Myocyte (in vitro differentiated cells): ENCODE measurements around the gene ATP6V0D1. TPM values are rescaled to one million over a fixed set of nuclear protein-coding genes. Genes with fewer than 3 reads are reported as not detected.
A peak's percentile ranks its signal among the peaks of the same experiment; 100 is the strongest.
"Not testable (repeated sequence)": the region's sequence is repeated elsewhere in the genome, so short reads cannot be mapped to it uniquely, and the experiment has no call there.

Experiments
- DNase-seq: peaks from one replicate; pipeline ENCODE4 v3.0.0-alpha.2; 2012; ENCODE audit warnings: low read depth
- total RNA-seq: library from RNA; depleted of rRNA; stranded (reverse); fragments of >200 nt; gene quantifications from 2 replicates; pipeline ENCODE4 v1.2.3, GENCODE V29; 2014

ATP6V0D1 gene
- total RNA-seq, 1 donor from 2014 or later = 234 TPM

DNA sequence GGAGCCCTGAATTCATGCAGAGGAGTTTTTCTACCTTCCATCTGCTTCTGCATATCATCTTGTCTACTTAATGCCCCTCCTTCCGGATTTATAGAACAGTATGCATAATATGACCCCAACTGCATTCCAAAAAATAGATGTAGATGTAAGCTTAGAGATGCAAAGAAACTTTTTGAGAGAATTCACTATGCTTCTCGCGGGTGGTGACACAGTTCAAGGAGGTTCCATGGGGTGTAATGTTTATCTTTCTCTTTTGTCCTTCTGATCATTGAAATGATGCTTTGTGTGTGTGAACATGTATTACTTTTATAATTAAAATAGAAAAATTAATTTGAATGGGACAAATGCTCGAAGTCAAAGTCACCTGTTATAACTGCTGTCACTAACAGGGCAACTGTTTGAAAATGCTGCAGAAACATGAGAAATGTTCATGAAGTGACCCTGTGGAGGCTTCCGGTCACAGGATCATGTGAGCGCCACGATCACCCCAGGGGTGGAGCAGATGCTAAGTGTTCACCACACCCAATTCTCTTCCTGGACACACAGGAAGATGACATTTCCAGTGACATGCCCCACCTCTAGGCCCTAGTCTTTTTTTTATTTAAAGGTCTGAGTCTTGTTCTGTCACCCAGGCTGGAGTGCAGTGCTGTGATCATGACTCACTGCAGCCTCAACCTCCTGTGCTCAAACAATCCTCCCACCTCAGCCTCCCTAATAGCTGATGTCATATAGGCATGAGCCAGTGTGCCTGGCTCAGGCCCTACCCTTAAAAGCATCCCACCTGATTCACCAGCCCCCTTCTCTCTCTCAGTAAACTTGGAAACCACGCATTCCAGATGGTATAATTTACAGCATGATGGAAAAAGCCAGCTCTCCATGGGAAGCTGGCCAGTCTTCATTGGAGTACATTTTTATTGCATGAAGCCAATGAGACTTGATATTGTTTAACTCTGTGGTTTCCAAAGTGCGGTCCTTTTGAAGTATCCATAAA is 23.4 kb upstream of the ATP6V0D1 start:
- no peak for DNase-seq

DNA sequence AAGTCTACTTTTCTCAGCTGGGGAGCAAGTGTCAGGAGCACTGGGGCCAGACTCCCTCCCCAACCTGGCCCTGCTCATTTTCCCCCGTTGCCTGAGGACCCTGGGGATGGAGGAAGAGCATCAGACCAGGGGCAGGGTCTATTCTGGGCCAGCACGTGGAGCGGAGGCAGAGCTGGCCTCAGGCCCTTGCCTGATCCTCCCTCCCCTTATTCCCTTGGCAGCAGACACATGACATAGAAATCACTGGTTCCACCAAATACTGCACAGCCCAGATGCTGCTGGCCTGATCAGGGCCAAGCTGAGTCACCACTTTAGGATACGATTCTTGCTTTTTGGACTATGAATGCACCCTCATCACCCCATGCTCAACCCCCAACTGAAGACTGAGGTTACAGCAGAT is 18.1 kb upstream of the ATP6V0D1 start:
- DNase-seq = no peak

DNA sequence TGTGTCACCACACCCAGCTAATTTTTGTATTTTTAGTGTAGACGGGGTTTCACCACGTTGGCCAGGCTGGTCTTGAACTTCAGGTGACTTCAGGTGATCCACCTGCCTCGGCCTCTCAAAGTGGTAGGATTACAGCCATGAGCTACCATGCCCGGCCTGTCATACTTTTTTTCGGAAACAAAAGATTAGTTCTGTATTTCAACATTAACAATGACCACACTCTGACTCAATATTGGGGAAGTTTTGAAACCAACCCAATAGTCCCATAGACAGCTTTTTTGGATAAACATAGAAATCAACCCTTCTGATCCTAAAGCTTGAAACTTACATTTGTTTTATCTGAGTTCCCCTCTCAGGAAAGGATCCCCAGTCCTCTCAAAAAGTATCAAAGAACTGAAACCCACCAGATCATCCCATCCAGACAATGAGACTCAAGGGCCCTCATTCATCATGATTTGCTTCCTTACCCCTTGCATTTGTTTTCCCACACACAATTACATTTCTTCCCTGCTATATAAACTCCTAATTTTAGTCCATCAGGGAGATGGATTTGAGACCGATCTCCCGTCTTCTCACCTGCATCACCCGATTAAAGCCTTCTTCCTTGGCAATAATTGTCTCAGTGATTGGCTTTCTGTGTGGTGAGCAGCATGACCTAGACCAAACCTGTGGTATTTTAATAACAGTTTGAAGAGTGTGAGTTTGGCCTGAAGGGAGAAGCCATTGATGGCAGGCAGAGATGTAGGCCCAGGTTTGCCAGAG is 9.6 kb upstream of the ATP6V0D1 start:
- no peak for DNase-seq

DNA sequence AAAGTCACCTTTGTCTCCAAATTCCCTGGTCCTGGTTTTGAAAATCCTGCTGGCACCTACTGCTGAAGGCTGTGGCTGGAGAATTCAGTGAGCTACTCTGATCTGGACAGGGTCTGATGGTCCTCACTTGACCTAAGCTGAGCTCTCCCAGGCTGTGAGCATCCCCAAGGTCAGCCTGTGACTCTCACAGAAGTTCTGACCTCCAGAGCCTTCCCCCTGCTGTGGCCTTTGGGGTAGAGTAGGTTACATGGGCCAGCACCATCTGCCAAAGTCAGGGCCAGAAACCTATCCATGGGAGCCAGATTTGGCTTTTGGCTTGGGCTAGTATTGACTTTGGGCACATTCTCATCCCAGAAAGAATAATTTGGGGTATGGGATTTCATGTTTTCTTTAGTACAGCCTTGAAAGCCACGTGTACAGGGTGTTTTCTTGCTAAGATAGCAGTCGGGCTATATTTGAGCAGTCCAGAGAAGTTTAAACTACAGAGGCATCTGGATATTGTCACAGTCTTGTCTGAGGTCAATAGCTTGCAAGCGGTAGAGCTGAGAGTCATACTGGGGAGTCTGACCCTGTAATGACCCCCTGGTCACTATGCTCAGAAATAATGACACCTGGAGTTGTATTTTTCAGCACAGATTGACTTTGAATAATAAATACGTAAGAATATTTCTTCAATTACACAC is 8.6 kb upstream of the ATP6V0D1 start:
- DNase-seq = no peak

DNA sequence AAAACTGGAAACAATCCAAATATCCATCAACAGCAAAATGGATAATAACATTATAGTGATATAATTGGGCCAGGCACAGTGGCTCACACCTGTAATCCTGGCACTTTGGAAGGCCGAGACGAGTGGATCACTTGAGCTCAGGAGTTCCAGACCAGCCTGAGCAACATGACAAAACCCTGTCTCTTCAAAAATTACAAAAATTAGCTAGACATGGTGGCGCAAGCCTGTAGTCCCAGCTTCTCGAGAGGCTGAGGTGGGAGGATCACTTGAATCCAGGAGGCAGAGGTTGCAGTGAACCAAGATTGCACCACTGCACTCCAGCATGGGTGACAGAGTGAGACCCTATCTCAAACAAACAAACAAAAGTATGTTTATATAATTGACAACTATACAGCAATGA is 6.6 kb upstream of the ATP6V0D1 start:
- DNase-seq = not testable (repeated sequence)

DNA sequence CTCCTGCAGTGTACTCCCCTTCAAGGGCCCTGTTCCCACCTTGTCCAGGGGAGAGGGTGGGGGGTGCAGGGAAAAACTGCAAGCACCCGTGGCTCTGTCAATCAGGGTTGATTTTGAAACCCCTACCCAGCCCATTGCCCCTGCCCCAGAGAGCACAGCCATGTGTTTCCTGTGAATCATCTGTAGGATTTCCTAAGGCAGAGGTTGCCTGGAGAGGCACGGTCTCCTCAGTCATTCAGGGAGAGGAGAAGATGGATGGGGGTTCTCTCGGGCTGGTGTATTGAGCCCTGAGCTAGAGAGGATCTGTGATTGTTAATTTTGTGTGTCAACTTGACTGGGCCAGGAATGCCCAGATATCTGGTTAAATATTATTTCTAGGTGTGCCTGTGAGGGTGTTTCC is 5.8 kb upstream of the ATP6V0D1 start:
- no peak for DNase-seq

DNA sequence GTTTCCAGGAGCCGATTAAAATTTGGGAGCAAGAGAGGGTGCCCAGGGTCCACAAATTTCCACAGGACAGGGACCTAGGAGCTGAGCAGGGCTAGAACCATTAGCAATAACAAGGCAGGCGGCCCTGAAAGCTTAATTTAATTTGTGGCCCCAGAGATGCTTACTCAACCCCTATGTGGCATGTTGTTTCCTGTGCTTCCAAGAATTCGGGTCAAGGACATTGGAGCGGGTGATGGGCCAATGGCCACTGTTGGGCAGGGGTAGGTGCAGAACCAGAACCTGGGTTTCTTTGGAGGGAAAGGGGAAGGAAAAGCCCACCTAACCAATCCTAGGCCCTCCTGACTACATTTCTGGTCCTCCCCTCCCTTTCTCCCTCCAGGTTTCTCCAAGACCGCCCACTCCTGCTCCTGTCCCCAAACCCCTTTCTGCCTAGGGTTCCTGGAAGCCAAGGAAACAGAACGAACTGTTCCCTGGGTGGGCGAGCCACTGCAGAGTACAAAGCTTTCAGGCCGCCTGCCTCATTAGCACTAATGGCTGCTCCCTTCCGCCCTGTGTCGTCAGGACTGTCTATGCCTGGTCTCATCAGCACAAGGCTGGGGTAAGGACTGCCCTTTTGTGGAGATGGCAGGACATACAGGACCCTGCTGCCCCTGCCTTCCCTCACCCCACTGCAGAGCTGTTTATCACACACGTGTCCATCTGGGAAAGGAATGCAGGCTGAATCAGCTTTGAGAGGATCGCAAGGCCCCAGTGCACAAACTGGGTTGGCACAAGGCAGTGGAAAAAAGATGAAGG is 3.0 kb upstream of the ATP6V0D1 start:
- no peak for DNase-seq

DNA sequence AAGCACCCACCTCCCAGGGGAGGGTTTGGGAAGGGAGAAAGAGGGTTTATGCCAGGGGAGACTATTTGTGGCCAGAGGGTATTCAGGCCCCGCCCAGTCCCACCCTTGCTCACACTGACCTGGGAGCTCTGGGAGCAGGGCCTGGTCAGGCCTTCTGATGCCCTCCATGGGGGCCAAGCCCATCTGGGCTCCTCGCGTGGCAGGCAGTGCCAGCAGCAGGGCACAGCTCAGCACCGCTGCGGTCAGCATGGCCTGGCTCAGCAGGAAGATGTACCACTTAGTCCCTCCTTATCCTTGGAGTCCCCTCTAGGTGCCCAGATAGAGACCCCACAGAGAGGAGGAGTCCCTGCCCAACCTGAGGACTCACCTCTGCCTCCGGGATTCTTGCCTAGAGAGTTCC is 2.2 kb upstream of the ATP6V0D1 start, which contains the start of gene AGRP:
Gene AGRP (minus strand): TSS at position 398 of the 400 bp plus-strand sequence. CDS start 149 bp downstream, at position 249.
- no peak for DNase-seq

DNA sequence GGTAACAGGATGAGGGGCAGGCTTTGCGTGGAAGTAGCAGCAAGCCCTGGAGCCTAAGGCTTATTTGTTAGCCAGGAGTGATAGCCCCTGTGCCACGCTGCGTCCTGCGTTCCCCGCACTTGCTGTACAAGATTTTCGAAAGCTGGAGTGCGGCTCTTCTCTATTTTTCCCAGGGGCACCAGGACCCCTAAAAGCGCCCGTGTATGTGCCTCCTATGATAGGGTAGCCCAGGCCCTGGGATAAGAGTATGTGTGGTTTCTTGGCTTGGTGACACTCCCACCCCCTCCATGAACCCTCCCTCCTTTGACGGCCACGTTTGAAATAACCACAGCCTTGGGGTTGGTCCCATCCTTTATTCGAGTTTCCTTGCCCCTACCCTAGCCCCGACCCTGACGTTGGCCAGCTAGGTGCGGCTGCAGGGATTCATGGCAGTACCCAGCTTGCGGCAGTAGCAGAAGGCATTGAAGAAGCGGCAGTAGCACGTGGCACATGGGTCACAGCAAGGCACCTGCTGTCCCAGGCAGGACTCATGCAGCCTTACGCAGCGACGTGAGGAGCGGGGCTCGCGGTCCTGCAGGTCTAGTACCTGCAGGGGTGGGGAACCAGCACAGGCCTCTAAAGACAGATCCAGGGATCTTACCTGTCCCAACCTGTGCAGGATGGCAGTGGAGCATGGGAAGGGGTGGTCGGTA is 1.4 kb upstream of the ATP6V0D1 start:
- no peak for DNase-seq

DNA sequence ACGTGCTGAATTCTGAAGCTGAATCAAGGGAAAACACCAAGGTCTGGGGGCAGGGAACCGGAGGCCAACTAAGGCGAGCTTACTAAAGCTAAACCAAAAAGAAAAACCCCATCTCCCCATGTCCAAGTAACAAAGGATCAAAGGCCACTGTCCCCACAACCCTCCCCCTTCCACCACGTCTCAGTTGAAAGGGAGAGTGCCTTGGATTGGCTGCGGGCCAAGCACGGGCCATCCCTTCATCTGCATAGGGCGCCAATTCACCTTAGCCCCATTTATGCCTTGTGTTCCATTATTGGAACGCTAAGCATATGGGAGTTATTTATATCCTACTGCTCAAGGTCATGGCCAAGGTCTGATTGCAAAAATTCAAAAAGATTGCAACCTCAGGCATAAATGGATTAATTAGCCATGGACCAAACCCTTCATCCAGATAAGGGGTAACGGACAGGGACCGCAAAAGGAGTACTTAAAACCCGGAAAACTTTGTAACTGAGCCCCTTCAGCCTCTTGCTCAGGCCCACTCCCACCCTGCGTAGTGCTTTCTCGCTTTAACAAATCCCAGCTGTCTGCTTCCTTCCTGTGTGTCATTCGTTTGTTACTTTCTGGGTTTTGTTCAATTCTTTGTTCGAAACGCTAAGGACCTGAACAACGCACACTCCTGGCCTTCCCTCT is 740 bp upstream of the ATP6V0D1 start:
- no peak for DNase-seq

DNA sequence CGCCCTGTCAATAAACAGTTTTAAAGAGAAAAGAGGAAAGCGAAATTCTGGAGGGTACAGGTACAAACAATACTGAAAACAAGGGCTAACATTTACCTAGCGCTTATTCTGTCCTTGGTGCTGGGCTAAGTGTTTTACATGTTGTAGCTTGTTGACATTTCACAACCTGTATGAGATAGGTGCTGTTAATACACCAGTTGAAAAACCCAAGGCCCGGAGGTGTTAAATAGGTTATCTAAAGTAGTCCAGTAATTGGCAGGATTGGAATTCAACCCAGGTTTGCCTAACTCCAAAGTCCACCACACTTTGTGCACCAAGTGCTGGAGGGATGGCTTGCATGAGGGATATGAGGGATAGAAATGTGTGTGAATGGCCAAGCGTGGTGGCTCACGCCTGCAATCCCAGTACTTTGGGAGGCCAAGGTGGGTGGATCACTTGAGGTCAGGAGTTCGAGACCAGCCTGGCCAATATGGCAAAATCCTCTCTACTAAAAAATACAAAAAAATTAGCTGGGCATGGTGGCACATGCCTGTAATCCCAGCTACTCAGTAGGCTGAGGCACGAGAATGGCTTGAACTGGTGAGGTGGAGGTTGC is 2.9 kb downstream of the ATP6V0D1 start:
- DNase-seq = no peak

DNA sequence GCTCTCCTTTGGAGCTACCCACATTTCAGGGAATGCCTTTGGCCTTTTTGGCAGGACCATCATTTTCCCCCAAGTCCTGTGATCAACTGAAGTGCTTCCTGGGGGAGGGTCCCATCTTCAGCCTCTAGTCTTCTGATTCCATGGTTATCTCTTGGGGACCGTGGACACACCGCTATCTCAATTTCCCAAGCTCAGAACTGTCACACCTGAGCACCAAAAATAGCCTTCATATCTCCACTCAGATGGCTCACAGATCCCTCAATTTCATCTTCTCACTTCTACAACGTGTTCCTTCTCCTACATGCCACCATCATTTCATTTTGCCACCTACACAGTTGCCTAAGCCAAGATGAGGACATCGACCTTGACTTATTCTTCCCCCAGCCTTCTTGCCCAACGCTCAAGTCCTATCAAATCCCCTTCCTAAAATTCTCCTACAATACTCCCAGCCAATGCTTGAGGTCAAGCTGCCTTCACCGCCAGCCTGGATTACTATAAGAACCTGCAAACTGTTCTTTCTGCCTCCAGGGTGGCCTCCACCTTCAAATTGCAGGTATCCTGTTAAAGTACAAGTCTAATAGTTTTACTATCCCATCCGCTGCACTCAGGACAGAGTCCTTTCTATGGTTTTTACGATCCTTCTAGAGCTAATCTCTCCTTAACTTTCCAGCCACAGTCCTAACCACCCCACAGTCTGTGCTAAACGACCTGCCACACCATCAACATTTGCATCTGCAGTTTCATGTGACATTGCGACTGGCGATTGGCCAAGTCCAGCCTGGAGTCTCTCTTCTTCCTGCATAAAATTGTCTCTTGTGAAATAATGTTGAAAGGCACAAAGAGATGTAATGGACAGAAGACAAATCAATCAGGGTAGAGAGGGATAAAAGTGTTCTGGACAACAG is 6.2 kb downstream of the ATP6V0D1 start:
- DNase-seq = no peak

DNA sequence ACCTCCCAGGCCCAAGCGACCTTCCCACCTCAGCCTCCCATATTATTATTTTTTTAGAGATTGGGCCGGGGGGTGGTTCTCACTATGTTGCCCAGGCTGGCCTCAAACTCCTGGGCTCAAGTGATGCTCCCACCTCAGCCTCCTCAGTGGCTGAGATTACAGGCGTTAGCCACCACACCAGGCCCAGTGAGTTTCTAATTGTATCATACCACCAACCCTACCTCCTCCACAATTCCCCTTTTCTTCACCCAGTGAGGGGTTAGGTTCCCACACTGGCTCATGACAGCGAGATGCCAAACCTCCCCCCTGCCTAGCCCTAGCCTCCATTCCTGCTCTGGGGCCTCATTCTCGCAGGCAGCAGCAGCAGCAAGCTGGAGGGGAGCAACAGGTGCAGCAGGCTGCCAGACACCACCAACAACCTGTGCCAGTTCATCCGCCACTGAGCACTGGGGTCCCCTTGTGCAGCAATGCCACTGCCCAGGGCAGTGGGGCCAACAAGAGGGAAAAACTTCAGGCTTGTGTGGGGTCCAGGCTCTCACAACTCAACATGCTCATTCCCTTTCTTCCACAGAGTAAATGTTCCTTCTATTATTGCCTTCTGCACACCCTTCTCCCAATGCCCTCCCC is 9.1 kb downstream of the ATP6V0D1 start:
- peak; percentile 36 for DNase-seq

DNA sequence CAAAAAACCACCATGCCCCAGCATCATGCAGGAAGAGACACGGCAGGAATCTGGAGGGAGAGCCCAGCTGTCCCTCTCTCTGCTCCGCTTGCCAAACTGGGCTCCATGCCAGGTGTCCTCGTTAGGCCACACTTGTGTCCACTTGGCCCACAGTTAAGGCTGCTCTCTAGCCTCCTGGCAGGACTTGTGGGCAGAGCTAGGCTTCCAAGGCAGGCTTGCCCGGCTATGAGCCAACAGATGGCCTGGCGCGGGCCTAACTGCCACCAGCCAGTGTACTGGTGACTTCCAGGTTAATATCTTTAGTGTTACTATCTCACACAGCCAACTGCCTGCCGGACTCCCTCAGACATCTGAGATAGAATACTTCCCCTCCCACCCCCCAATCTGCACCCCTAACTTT is 10.6 kb downstream of the ATP6V0D1 start:
- peak; percentile 99 for DNase-seq

DNA sequence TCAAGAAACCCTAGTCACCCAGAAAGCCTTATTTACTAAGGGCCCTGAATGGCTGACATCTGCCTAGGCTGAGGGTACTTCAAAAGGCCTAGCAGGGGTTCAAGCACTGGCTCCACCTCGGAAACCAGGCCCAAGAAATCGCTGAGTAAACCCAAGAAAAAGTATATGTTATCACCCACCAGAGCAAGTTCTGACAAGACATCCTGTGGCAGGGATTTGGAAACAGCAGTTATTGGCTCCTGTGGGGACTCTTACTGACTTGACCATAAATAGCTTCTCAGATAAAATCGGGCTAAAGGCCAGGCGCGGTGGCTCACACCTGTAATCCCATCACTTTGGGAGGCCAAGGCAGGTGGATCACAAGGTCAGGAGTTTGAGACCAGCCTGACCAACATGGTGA is 12.2 kb downstream of the ATP6V0D1 start:
- DNase-seq = no peak

DNA sequence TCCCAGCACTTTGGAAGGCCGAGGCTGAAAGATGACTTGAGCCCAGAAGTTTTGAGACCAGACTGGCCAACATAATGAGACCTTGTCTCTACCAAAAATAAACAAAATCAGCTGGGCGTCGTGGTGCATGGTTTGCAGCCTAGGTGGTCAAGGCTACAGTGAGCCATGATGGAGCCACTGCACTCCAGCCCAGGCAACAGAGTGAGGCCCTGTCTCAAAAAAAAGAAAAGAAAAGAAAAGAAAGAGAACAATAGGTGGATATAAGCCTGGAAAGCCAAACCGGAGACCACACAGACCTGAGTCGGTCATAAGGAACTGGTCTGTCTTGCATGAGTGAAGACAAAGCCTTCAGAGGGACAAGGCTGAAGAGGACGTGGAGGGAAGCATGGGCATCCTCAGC is 14.4 kb downstream of the ATP6V0D1 start:
- no peak for DNase-seq

DNA sequence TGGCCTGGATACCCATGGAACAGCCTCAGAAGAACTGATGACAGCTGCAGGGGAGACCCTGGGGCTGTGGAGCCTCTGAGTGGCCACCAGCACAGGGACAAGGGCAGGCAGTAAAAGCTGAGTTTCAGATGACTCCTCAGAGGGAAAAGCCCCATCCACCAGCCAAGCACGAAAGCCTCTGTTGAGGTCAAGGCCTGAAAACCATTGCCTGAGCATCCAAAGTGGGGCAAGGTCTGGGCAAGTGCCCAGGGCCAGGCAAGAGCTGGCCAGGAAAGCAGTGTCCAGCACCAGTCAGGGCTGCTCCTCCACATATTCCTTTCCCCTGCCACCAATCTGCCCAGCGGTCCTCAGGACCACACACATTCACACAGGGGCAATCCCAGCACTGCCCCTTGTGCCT is 16.4 kb downstream of the ATP6V0D1 start:
- no peak for DNase-seq

DNA sequence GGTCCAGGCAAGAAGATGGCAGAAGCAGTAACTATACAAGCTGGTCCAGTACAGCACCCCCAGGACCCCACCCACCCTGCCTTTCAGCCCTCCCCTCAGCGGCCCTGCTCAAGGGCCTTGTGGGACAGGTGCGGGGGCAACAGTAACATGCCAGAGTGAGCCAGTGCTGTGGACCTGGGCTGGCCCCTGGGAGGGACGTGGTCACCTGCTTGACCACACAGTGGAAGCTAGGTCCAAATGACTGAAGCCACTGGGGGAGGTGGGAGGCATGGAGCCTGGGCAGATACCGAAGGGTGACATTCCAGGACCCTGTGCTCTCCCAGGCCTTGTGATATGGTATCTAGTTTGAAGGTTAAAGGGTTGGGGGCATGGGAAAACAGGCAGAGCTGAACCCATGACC is 17.3 kb downstream of the ATP6V0D1 start:
- no peak for DNase-seq
